Measurements from ENCODE around the gene TCF4. TPM values are rescaled to one million over a fixed set of nuclear protein-coding genes. Genes with fewer than 3 reads are reported as not detected.
A peak's percentile ranks its signal among the peaks of the same experiment; 100 is the strongest.

TCF4 gene
- polyA plus RNA-seq, 2 donors, result 3.7 to 4.8 TPM

GRCh38 chr18:55416791-55417190, 171.2 kb downstream of the TCF4 start:
- no peaks in the 10 kb centered on the region for H3K27me3 ChIP-seq (ENCODE audit: control insufficient read depth in 1 of 2, insufficient read depth in 2 of 2, low read length in 2 of 2)
- H3K27ac ChIP-seq (ENCODE audit: low read depth in 2 of 2, low read length in 1 of 2), result no peak overlapping the region
- H3K4me1 ChIP-seq (ENCODE audit: control insufficient read depth in 2 of 2, insufficient read depth in 2 of 2, low read length in 1 of 2), result no peaks in the 10 kb centered on the region
- 38 to 58% methylated on average over 6 of the region's 6 CpGs for WGBS, 2 donors
- H3K36me3 ChIP-seq (ENCODE audit: control insufficient read depth in 2 of 2, insufficient read depth in 2 of 2, low read length in 1 of 2), result no peaks in the 10 kb centered on the region
- H3K4me3 ChIP-seq (ENCODE audit: low read depth in 1 of 2, low read length in 2 of 2), result no peak overlapping the region
- H3K9me3 ChIP-seq (ENCODE audit: control insufficient read depth in 2 of 2, insufficient read depth in 1 of 2, low read depth in 1 of 2, low read length in 1 of 2), result no peaks in the 10 kb centered on the region

- 19 to 22% methylated on average over 6 of the region's 6 CpGs for WGBS, 2 donors
- H3K36me3 ChIP-seq (ENCODE audit: control insufficient read depth in 2 of 2, insufficient read depth in 2 of 2, low read length in 1 of 2), result no peaks in the 10 kb centered on the region
- H3K4me3 ChIP-seq (ENCODE audit: low read depth in 1 of 2, low read length in 2 of 2), result no peak overlapping the region
- H3K9me3 ChIP-seq (ENCODE audit: control insufficient read depth in 2 of 2, insufficient read depth in 1 of 2, low read depth in 1 of 2, low read length in 1 of 2), result no peaks in the 10 kb centered on the region
- no peaks in the 10 kb centered on the region for H3K4me1 ChIP-seq (ENCODE audit: control insufficient read depth in 2 of 2, insufficient read depth in 2 of 2, low read length in 1 of 2)
- no peaks in the 10 kb centered on the region for H3K27me3 ChIP-seq (ENCODE audit: control insufficient read depth in 1 of 2, insufficient read depth in 2 of 2, low read length in 2 of 2)
- no peak overlapping the region for H3K27ac ChIP-seq (ENCODE audit: low read depth in 2 of 2, low read length in 1 of 2)
Measured at GRCh38 chr18:55415258-55415871, 172.6 kb downstream of the TCF4 start.

- Histone ChIP-seq H3K9me3 (ENCODE audit: control insufficient read depth in 2 of 2, insufficient read depth in 1 of 2, low read depth in 1 of 2, low read length in 1 of 2) (no peaks in the 10 kb centered on the region), H3K4me3 (ENCODE audit: low read depth in 1 of 2, low read length in 2 of 2) (no peak overlapping the region), H3K27ac (ENCODE audit: low read depth in 2 of 2, low read length in 1 of 2) (no peak overlapping the region)
Measured at GRCh38 chr18:55414475-55414874, 173.5 kb downstream of the TCF4 start.

GRCh38 chr18:55413474-55413873, 174.5 kb downstream of the TCF4 start:
- Histone ChIP-seq H3K4me1 (ENCODE audit: control insufficient read depth in 2 of 2, insufficient read depth in 2 of 2, low read length in 1 of 2) (no peaks in the 10 kb centered on the region), H3K36me3 (ENCODE audit: control insufficient read depth in 2 of 2, insufficient read depth in 2 of 2, low read length in 1 of 2) (no peaks in the 10 kb centered on the region), H3K27ac (ENCODE audit: low read depth in 2 of 2, low read length in 1 of 2) (no peak overlapping the region), H3K9me3 (ENCODE audit: control insufficient read depth in 2 of 2, insufficient read depth in 1 of 2, low read depth in 1 of 2, low read length in 1 of 2) (no peaks in the 10 kb centered on the region), H3K27me3 (ENCODE audit: control insufficient read depth in 1 of 2, insufficient read depth in 2 of 2, low read length in 2 of 2) (no peaks in the 10 kb centered on the region), H3K4me3 (ENCODE audit: low read depth in 1 of 2, low read length in 2 of 2) (no peak overlapping the region)
- WGBS, 2 donors, result 65 to 90% methylated on average over 1 of the region's 1 CpG

More at GRCh38 chr18:55414475-55414874, 173.5 kb downstream of the TCF4 start:
- Histone ChIP-seq H3K36me3 (ENCODE audit: control insufficient read depth in 2 of 2, insufficient read depth in 2 of 2, low read length in 1 of 2) (no peaks in the 10 kb centered on the region), H3K27me3 (ENCODE audit: control insufficient read depth in 1 of 2, insufficient read depth in 2 of 2, low read length in 2 of 2) (no peaks in the 10 kb centered on the region), H3K4me1 (ENCODE audit: control insufficient read depth in 2 of 2, insufficient read depth in 2 of 2, low read length in 1 of 2) (no peaks in the 10 kb centered on the region)

- no peak overlapping the region for H3K27ac ChIP-seq (ENCODE audit: low read depth in 2 of 2, low read length in 1 of 2)
- H3K9me3 ChIP-seq (ENCODE audit: control insufficient read depth in 2 of 2, insufficient read depth in 1 of 2, low read depth in 1 of 2, low read length in 1 of 2), result no peaks in the 10 kb centered on the region
- 90 to 92% methylated on average over 5 of the region's 5 CpGs for WGBS, 2 donors
- H3K4me1 ChIP-seq (ENCODE audit: control insufficient read depth in 2 of 2, insufficient read depth in 2 of 2, low read length in 1 of 2), result no peaks in the 10 kb centered on the region
- H3K36me3 ChIP-seq (ENCODE audit: control insufficient read depth in 2 of 2, insufficient read depth in 2 of 2, low read length in 1 of 2), result no peaks in the 10 kb centered on the region
- H3K4me3 ChIP-seq (ENCODE audit: low read depth in 1 of 2, low read length in 2 of 2), result no peak overlapping the region
- H3K27me3 ChIP-seq (ENCODE audit: control insufficient read depth in 1 of 2, insufficient read depth in 2 of 2, low read length in 2 of 2), result no peaks in the 10 kb centered on the region
Measured at GRCh38 chr18:55407774-55408535, 180.0 kb downstream of the TCF4 start.

GRCh38 chr18:55407191-55407590, 180.8 kb downstream of the TCF4 start:
- no peaks in the 10 kb centered on the region for H3K9me3 ChIP-seq (ENCODE audit: control insufficient read depth in 2 of 2, insufficient read depth in 1 of 2, low read depth in 1 of 2, low read length in 1 of 2)
- 84 to 93% methylated on average over 10 of the region's 10 CpGs for WGBS, 2 donors
- H3K36me3 ChIP-seq (ENCODE audit: control insufficient read depth in 2 of 2, insufficient read depth in 2 of 2, low read length in 1 of 2), result no peaks in the 10 kb centered on the region
- peak overlapping the region in 1 of 2 donors; percentile 40 for H3K4me3 ChIP-seq (ENCODE audit: low read depth in 1 of 2, low read length in 2 of 2)
- no peaks in the 10 kb centered on the region for H3K27me3 ChIP-seq (ENCODE audit: control insufficient read depth in 1 of 2, insufficient read depth in 2 of 2, low read length in 2 of 2)
- H3K4me1 ChIP-seq (ENCODE audit: control insufficient read depth in 2 of 2, insufficient read depth in 2 of 2, low read length in 1 of 2), result no peaks in the 10 kb centered on the region
- no peak overlapping the region for H3K27ac ChIP-seq (ENCODE audit: low read depth in 2 of 2, low read length in 1 of 2)

- Histone ChIP-seq H3K36me3 (ENCODE audit: control insufficient read depth in 2 of 2, insufficient read depth in 2 of 2, low read length in 1 of 2) (no peaks in the 10 kb centered on the region), H3K27me3 (ENCODE audit: control insufficient read depth in 1 of 2, insufficient read depth in 2 of 2, low read length in 2 of 2) (no peaks in the 10 kb centered on the region), H3K4me3 (ENCODE audit: low read depth in 1 of 2, low read length in 2 of 2) (peak overlapping the region in 1 of 2 donors; percentile 40), H3K27ac (ENCODE audit: low read depth in 2 of 2, low read length in 1 of 2) (no peak overlapping the region), H3K9me3 (ENCODE audit: control insufficient read depth in 2 of 2, insufficient read depth in 1 of 2, low read depth in 1 of 2, low read length in 1 of 2) (no peaks in the 10 kb centered on the region), H3K4me1 (ENCODE audit: control insufficient read depth in 2 of 2, insufficient read depth in 2 of 2, low read length in 1 of 2) (peaks cover 0 to 3% of the 10 kb centered on the region in 2 donors)
- 49 to 64% methylated on average over 15 of the region's 15 CpGs for WGBS, 2 donors
Measured at GRCh38 chr18:55406451-55406991, 181.5 kb downstream of the TCF4 start.

- Histone ChIP-seq H3K27ac (ENCODE audit: low read depth in 2 of 2, low read length in 1 of 2) (no peak overlapping the region), H3K36me3 (ENCODE audit: control insufficient read depth in 2 of 2, insufficient read depth in 2 of 2, low read length in 1 of 2) (no peaks in the 10 kb centered on the region), H3K4me1 (ENCODE audit: control insufficient read depth in 2 of 2, insufficient read depth in 2 of 2, low read length in 1 of 2) (peaks cover 0 to 3% of the 10 kb centered on the region in 2 donors), H3K4me3 (ENCODE audit: low read depth in 1 of 2, low read length in 2 of 2) (no peak overlapping the region), H3K9me3 (ENCODE audit: control insufficient read depth in 2 of 2, insufficient read depth in 1 of 2, low read depth in 1 of 2, low read length in 1 of 2) (no peaks in the 10 kb centered on the region), H3K27me3 (ENCODE audit: control insufficient read depth in 1 of 2, insufficient read depth in 2 of 2, low read length in 2 of 2) (no peaks in the 10 kb centered on the region)
- WGBS, 2 donors, result 30 to 32% methylated on average over 7 of the region's 7 CpGs
Measured at GRCh38 chr18:55405893-55406406, 182.0 kb downstream of the TCF4 start.

- Histone ChIP-seq H3K36me3 (ENCODE audit: control insufficient read depth in 2 of 2, insufficient read depth in 2 of 2, low read length in 1 of 2) (no peaks in the 10 kb centered on the region), H3K27me3 (ENCODE audit: control insufficient read depth in 1 of 2, insufficient read depth in 2 of 2, low read length in 2 of 2) (no peaks in the 10 kb centered on the region), H3K9me3 (ENCODE audit: control insufficient read depth in 2 of 2, insufficient read depth in 1 of 2, low read depth in 1 of 2, low read length in 1 of 2) (no peaks in the 10 kb centered on the region), H3K4me1 (ENCODE audit: control insufficient read depth in 2 of 2, insufficient read depth in 2 of 2, low read length in 1 of 2) (peaks cover 0 to 3% of the 10 kb centered on the region in 2 donors), H3K27ac (ENCODE audit: low read depth in 2 of 2, low read length in 1 of 2) (no peak overlapping the region), H3K4me3 (ENCODE audit: low read depth in 1 of 2, low read length in 2 of 2) (no peak overlapping the region)
- 71 to 76% methylated on average over 1 of the region's 1 CpG for WGBS, 2 donors
Measured at GRCh38 chr18:55405475-55405874, 182.5 kb downstream of the TCF4 start.

Measured in esophagus (tissue), 2 donors.